DND-41 (cell line): ENCODE measurements around the gene SET.
"Not testable (repeated sequence)": the region's sequence is repeated elsewhere in the genome, so short reads cannot be mapped to it uniquely, and the experiment has no call there.

Experiments used
- ATAC-seq: fragments of 200-7000 bp; cut with Tn5 transposase; 3 replicates; pipeline ENCODE4 v1.9.1; 2021; ENCODE audit warnings: low read depth; ENCODE audit not compliant: insufficient read depth
- DNase-seq: peaks from one replicate; pipeline ENCODE4 v3.0.0-alpha.2; 2020
- H2AFZ ChIP-seq: 2 replicates; pipeline ENCODE4 v1.6.0; 2012; ENCODE audit warnings: low read depth, low read length
- H3K27ac ChIP-seq: 2 replicates; pipeline ENCODE4 v1.5.1; 2012; ENCODE audit warnings: low read length, inconsistent platforms
- H3K27me3 ChIP-seq: fragments of 200-600 bp; sonication (generic); 2 replicates; pipeline ENCODE4 v1.6.0; 2012; ENCODE audit warnings: low read length, mild to moderate bottlenecking, inconsistent platforms; ENCODE audit not compliant: insufficient read depth, poor library complexity
- H3K36me3 ChIP-seq: 2 replicates; pipeline ENCODE4 v1.5.1; 2012; ENCODE audit warnings: low read length, inconsistent platforms; ENCODE audit not compliant: insufficient read depth
- H3K4me1 ChIP-seq: 2 replicates; pipeline ENCODE4 v1.5.1; 2012; ENCODE audit warnings: mild to moderate bottlenecking, low read length; ENCODE audit not compliant: insufficient read depth
- H3K4me2 ChIP-seq: 2 replicates; pipeline ENCODE4 v1.6.0; 2012; ENCODE audit warnings: mild to moderate bottlenecking, moderate library complexity, low read length, inconsistent platforms; ENCODE audit not compliant: insufficient read depth
- H3K4me3 ChIP-seq, 2 experiments: fragments of 200-600 bp in 1 of 2; shearing (Covaris generic) in 1 of 2; 2 replicates each; pipeline ENCODE4 v1.5.1; 2012 to 2016; ENCODE audit warnings: inconsistent platforms in 2 of 2, low read length in 2 of 2, mild to moderate bottlenecking in 2 of 2, low read depth in 1 of 2, moderate library complexity in 1 of 2
- H3K79me2 ChIP-seq: 2 replicates; pipeline ENCODE4 v1.6.0; 2012; ENCODE audit warnings: low read length, inconsistent platforms; ENCODE audit not compliant: insufficient read depth
- H3K9ac ChIP-seq: 2 replicates; pipeline ENCODE4 v1.6.0; 2012; ENCODE audit warnings: low read depth, mild to moderate bottlenecking, inconsistent platforms, low read length, moderate library complexity
- H3K9me3 ChIP-seq: 2 replicates; pipeline ENCODE4 v1.5.1; 2012; ENCODE audit warnings: low read length, moderate library complexity, mild to moderate bottlenecking, inconsistent platforms; ENCODE audit not compliant: insufficient read depth, severe bottlenecking
- H4K20me1 ChIP-seq: 2 replicates; pipeline ENCODE4 v1.6.0; 2012; ENCODE audit warnings: low read length; ENCODE audit not compliant: insufficient read depth
- EZH2 ChIP-seq: IDR thresholded peaks from 3 replicates; pipeline ENCODE4 v1.6.1; 2012; ENCODE audit warnings: borderline replicate concordance, low read depth, mild to moderate bottlenecking, moderate library complexity, low read length, inconsistent platforms; ENCODE audit not compliant: severe bottlenecking
- TF ChIP-seq, protein P1 (sequence below): IDR thresholded peaks from 2 replicates; pipeline ENCODE4 v1.5.1; 2012; ENCODE audit warnings: borderline replicate concordance, low read length, moderate library complexity, mild to moderate bottlenecking; ENCODE audit not compliant: poor library complexity, severe bottlenecking; ENCODE audit errors: extremely low read depth

Gene SET

DNA sequence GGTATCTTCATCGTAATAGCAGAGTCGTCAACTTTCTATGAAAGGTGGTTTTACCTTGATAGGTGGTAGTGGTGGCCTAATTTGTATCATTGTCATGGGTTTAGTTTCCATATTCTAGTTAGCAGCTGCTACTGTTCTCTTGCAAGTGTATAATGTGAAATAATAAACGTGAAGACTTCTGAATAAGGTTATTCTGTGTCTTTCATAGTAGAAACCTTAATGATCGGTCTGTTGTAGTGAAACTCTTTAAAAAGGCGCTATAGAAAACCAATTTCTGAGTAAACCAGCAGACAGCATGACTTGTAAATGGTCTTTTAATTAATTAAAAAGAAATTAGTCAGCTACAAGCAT, 1.6 kb downstream of the SET start:
- no peaks in the 10 kb centered on the region for H3K9me3 ChIP-seq
- TF ChIP-seq, protein P1, sequence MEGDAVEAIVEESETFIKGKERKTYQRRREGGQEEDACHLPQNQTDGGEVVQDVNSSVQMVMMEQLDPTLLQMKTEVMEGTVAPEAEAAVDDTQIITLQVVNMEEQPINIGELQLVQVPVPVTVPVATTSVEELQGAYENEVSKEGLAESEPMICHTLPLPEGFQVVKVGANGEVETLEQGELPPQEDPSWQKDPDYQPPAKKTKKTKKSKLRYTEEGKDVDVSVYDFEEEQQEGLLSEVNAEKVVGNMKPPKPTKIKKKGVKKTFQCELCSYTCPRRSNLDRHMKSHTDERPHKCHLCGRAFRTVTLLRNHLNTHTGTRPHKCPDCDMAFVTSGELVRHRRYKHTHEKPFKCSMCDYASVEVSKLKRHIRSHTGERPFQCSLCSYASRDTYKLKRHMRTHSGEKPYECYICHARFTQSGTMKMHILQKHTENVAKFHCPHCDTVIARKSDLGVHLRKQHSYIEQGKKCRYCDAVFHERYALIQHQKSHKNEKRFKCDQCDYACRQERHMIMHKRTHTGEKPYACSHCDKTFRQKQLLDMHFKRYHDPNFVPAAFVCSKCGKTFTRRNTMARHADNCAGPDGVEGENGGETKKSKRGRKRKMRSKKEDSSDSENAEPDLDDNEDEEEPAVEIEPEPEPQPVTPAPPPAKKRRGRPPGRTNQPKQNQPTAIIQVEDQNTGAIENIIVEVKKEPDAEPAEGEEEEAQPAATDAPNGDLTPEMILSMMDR, result no peak
- no peak for TF ChIP-seq EZH2
- H3K27ac ChIP-seq, result peak overlapping the region; percentile 86
- peak overlapping the region; percentile 79 to 88; a peak in 3 of 4 replicates for H3K4me3 ChIP-seq
- H3K4me2 ChIP-seq, result peak overlapping the region; percentile 64
- DNase-seq, result no peak
- H4K20me1 ChIP-seq, result peaks cover 31% of the 10 kb centered on the region
- peak overlapping the region; percentile 84 for H3K9ac ChIP-seq
- peaks cover 46% of the 10 kb centered on the region for H3K79me2 ChIP-seq
- peaks cover 50% of the 10 kb centered on the region for H3K36me3 ChIP-seq
- no peaks in the 10 kb centered on the region for H3K27me3 ChIP-seq
- no peak overlapping the region for H2AFZ ChIP-seq
- H3K4me1 ChIP-seq, result peaks cover 46% of the 10 kb centered on the region
- ATAC-seq, result no peak

DNA sequence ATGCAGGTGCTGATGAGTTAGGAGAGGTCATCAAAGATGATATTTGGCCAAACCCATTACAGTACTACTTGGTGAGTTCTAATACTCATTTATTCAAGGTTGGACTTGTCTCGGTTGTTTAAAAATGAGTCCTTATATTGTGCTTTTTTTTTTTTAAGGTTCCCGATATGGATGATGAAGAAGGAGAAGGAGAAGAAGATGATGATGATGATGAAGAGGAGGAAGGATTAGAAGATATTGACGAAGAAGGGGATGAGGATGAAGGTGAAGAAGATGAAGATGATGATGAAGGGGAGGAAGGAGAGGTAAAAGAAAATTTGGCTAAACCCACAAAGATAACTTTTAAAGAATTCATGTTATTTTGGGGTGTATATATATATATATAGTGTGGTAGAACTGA, 4.7 kb downstream of the SET start:
- peaks cover 23% of the 10 kb centered on the region for H3K4me1 ChIP-seq
- DNase-seq, H3K4me2 ChIP-seq, ATAC-seq, H3K27me3 ChIP-seq, H2AFZ ChIP-seq, H3K27ac ChIP-seq, H3K9me3 ChIP-seq, H3K9ac ChIP-seq, H3K4me3 ChIP-seq: not testable (repeated sequence)
- H4K20me1 ChIP-seq, result peaks cover 35% of the 10 kb centered on the region
- H3K36me3 ChIP-seq, result peaks cover 61% of the 10 kb centered on the region
- H3K79me2 ChIP-seq, result peaks cover 39% of the 10 kb centered on the region

DNA sequence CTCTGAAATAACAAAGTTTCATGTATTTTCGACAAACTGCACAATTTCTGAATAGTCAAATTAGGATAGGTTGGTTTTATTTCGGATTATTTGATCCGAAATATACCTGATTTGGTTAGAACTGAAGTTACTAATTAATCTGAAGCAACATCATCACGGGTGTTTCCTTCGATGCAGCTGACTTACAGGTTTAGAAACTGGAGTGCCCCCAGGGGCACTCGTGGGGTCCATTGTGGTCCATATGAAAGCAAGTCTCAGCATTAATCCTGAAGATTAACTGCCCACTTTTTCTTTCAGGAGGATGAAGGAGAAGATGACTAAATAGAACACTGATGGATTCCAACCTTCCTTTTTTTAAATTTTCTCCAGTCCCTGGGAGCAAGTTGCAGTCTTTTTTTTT, 5.3 kb downstream of the SET start:
- Histone ChIP-seq H3K9ac (no peak overlapping the region), H3K27ac (no peak overlapping the region), H3K27me3 (no peaks in the 10 kb centered on the region), H3K4me3 (no peak overlapping the region), H3K9me3 (no peaks in the 10 kb centered on the region), H3K79me2 (peaks cover 37% of the 10 kb centered on the region), H3K4me2 (no peak overlapping the region), H4K20me1 (peaks cover 35% of the 10 kb centered on the region), H2AFZ (no peak overlapping the region), H3K36me3 (peaks cover 61% of the 10 kb centered on the region), H3K4me1 (peaks cover 23% of the 10 kb centered on the region)
- ATAC-seq (no peak), DNase-seq (no peak)
- TF ChIP-seq, protein P1, result no peak
- no peak for TF ChIP-seq EZH2

DNA sequence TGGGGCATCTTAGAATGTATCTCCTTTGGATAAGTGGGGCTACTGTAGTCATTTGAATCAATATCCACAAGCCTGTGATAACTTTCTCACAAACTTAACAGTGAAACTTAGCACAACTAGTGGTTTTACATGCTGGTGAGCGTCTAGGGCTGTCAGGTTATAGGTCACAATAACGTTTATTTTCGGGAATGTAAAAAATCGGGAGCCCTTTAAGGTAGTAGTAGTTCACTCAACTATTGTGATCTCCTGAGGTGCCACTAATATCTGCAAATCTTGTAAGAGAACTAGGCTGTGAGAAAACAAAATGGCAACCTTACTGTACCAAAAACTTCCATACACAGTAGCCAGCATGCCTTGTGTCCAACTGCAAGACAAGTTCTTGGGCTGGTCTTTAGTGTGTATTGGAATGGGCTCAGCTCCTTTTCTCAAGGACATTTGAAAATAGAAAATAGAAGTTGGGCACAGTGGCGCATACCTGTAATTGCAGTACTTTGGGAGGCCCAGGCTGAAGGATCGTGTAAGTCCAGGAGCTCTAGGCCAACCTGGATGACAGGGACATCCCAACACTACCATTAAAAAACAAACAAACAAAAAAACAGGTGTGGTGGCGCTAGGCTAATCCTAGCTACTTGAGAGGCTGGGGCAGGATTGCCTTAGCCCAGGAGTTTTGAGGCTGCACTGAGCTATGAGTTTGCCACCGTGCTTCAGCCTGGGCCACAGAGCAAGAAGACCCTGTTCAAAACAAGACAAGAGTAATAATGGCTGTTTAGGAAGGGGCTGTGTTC, 8.1 kb downstream of the SET start:
- Histone ChIP-seq H3K4me1 (peaks cover 15% of the 10 kb centered on the region), H3K4me3 (no peak overlapping the region), H2AFZ (no peak overlapping the region), H3K9me3 (no peaks in the 10 kb centered on the region), H3K4me2 (no peak overlapping the region), H3K27me3 (no peaks in the 10 kb centered on the region), H4K20me1 (peaks cover 17% of the 10 kb centered on the region; the same call in 1 of the 2 replicates), H3K27ac (no peak overlapping the region), H3K9ac (no peak overlapping the region), H3K79me2 (peaks cover 13% of the 10 kb centered on the region), H3K36me3 (peaks cover 39% of the 10 kb centered on the region)
- no peak for DNase-seq
- TF ChIP-seq, protein P1, result no peak
- ATAC-seq, result peak; percentile 39

DNA sequence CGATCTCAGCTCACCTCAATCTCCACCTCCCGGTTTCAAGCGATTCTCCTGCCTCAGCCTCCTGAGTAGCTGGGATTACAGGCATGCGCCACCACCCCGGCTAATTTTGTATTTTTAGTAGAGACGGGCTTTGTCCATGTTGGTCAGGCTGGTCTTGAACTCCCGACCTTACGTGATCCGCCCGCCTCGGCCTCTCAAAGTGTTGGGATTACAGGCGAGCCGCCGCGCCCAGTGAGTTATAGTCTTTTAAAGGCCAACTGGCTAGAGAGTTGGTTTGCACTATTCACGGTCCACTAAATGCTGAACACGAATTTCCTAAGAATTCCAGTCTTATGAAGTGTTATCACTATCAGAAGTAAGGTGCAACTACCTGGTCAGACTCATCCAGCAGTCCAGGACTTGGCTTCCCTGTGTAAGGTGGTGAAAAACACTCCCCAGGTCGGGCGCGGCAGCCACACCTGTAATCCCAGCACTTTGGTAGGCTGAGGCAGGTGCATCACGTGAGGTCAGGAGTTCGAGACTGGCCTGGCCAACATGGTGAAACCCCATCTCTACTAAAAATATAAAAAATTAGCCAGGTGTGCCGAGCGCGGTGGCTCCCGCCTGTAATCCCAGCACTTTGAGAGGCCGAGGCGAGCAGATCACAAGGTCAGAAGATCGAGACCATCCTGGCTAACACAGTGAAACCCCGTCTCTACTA, 10.2 kb downstream of the SET start:
- not testable (repeated sequence) for ATAC-seq, DNase-seq, H3K4me3 ChIP-seq, H3K27me3 ChIP-seq, H3K9me3 ChIP-seq, H4K20me1 ChIP-seq, H2AFZ ChIP-seq, H3K4me2 ChIP-seq, H3K9ac ChIP-seq, H3K27ac ChIP-seq
- H3K36me3 ChIP-seq, result peaks cover 18% of the 10 kb centered on the region
- peaks cover 11% of the 10 kb centered on the region for H3K79me2 ChIP-seq
- peaks cover 21% of the 10 kb centered on the region for H3K4me1 ChIP-seq
